Peyer's patch (tissue), 4 donors: Measurements from ENCODE around the gene TLE6. TPM values are rescaled to one million over a fixed set of nuclear protein-coding genes. Genes with fewer than 3 reads are reported as not detected.
A peak's percentile ranks its signal among the peaks of the same experiment; 100 is the strongest.

Experiments
- DNase-seq, 3 donors: peaks; one replicate each; pipeline ENCODE4 v3.0.0-alpha.2; 2017 to 2019
- H3K27ac ChIP-seq, 4 donors: fragments of 200-600 bp; sonication (generic); one replicate each; pipeline ENCODE4 v1.5.1; 2016 to 2019
- H3K27me3 ChIP-seq, 2 donors: fragments of 200-600 bp; sonication (generic); one replicate each; pipeline ENCODE4 v1.5.1; 2019
- H3K36me3 ChIP-seq, 3 donors: fragments of 200-600 bp; sonication (generic); one replicate each; pipeline ENCODE4 v1.5.1; 2016 to 2019
- H3K4me1 ChIP-seq, 4 donors: fragments of 200-600 bp; sonication (generic); one replicate each; pipeline ENCODE4 v1.5.1; 2016 to 2019
- H3K4me3 ChIP-seq, 4 donors: fragments of 200-600 bp; sonication (generic); 1 replicate in 3 of 4; 2 replicates in 1 of 4; pipeline ENCODE4 v1.5.1; 2016 to 2019; ENCODE audit warnings: mild to moderate bottlenecking in 1 of 4
- H3K9me3 ChIP-seq, 4 donors: fragments of 200-600 bp; sonication (generic); one replicate each; pipeline ENCODE4 v1.5.1; 2016 to 2019; ENCODE audit warnings: mild to moderate bottlenecking in 1 of 4
- POLR2A ChIP-seq, 2 donors: fragments of 450-650 bp; IDR thresholded peaks; one replicate each; pipeline ENCODE4 v1.5.1; 2017; ENCODE audit warnings: antibody characterized with exemption in 2 of 2, mild to moderate bottlenecking in 2 of 2, moderate library complexity in 2 of 2
- total RNA-seq, 4 donors: library from RNA; depleted of rRNA; stranded (reverse); fragments of >200 nt; gene quantifications; one replicate each; pipeline ENCODE4 v1.1.0, GENCODE V29; 2016
- TF ChIP-seq, protein P1 (sequence below), 6 experiments: fragments of 450-650 bp in 4 of 6; fragments of 200-600 bp in 2 of 6; sonication (generic) in 1 of 6; IDR thresholded peaks; one replicate each; pipeline ENCODE4 v1.5.1; 2017 to 2019; ENCODE audit warnings: antibody characterized with exemption in 6 of 6, mild to moderate bottlenecking in 3 of 6, moderate library complexity in 1 of 6

TLE6 gene
- total RNA-seq, 4 donors from 2014 or later: 1.9 to 2.5 TPM; not detected in 2

DNA sequence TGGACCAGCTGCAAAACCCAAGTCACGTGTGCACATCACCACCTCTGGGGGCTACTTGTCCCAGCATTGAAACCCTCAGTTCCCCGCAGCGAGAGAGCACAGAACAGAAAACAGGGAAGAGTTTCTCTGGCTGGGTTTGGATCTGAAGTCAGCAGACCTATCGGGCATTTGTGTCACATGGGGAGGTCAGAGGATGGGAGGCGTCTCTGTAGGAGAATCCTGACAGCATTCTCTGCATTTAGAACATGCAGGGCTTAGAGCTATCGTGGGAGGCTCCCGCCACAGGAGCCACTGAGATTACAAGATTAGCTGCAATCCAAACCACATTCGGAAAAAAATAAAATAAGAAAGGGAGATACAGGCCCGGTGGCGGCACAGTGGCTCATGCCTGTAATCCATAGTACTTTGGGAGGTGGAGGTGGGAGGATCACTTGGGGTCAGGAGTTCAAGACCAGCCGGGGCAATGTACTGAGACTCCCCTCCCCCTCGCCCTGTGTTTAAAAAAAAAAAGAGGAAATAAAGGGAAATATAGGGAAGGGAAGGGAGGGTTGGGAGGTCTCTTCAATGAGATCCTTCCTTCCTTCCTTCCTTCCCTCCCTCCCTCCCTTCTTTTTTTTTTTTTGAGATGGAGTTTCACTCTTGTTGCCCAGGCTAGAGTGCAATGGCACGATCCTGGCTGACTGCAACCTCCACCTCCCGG, 2.9 kb upstream of the TLE6 start:
- Histone ChIP-seq H3K4me3 (no peak overlapping the region), H3K4me1 (peaks cover 0 to 43% (median 12%) of the 10 kb centered on the region in 4 donors), H3K36me3 (no peaks in the 10 kb centered on the region), H3K27ac (peak overlapping the region in 2 of 4 donors; percentile 5 to 78), H3K27me3 (no peaks in the 10 kb centered on the region), H3K9me3 (no peaks in the 10 kb centered on the region)
- peak in 1 of 3 donors; percentile 52 for DNase-seq
- no peak for TF ChIP-seq POLR2A (IDR thresholded peaks at IDR 0.05)
- TF ChIP-seq, protein P1, sequence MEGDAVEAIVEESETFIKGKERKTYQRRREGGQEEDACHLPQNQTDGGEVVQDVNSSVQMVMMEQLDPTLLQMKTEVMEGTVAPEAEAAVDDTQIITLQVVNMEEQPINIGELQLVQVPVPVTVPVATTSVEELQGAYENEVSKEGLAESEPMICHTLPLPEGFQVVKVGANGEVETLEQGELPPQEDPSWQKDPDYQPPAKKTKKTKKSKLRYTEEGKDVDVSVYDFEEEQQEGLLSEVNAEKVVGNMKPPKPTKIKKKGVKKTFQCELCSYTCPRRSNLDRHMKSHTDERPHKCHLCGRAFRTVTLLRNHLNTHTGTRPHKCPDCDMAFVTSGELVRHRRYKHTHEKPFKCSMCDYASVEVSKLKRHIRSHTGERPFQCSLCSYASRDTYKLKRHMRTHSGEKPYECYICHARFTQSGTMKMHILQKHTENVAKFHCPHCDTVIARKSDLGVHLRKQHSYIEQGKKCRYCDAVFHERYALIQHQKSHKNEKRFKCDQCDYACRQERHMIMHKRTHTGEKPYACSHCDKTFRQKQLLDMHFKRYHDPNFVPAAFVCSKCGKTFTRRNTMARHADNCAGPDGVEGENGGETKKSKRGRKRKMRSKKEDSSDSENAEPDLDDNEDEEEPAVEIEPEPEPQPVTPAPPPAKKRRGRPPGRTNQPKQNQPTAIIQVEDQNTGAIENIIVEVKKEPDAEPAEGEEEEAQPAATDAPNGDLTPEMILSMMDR (IDR thresholded peaks at IDR 0.05): no peak

DNA sequence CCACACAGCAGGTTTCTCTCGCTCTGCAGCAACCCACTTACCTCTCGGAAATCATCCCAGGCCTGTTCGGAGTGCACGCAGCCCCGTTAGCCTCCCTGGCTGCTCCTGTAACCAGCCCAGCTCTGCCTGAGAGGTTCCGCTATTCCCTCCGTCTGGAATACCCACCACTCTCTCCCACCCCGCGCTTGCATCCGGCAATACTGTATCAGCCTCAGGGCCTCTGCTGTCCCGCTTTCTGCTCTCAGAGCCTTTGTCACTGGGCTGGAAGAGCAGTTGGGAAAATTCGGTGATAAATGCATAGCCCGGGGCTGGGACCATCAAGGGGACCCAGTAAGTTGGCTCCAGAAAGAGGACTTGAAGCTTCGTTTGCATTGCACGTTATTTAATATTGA, 759 bp upstream of the TLE6 start:
- no peak for DNase-seq
- H3K27me3 ChIP-seq: no peaks in the 10 kb centered on the region
- H3K36me3 ChIP-seq: no peaks in the 10 kb centered on the region
- no peaks in the 10 kb centered on the region for H3K9me3 ChIP-seq
- peak overlapping the region; percentile 17 to 57 (median 50) for H3K4me3 ChIP-seq
- TF ChIP-seq, protein P1 (IDR thresholded peaks at IDR 0.05): no peak
- peak overlapping the region in 1 of 4 donors; percentile 49 for H3K27ac ChIP-seq
- peaks cover 0 to 43% (median 12%) of the 10 kb centered on the region in 4 donors for H3K4me1 ChIP-seq

DNA sequence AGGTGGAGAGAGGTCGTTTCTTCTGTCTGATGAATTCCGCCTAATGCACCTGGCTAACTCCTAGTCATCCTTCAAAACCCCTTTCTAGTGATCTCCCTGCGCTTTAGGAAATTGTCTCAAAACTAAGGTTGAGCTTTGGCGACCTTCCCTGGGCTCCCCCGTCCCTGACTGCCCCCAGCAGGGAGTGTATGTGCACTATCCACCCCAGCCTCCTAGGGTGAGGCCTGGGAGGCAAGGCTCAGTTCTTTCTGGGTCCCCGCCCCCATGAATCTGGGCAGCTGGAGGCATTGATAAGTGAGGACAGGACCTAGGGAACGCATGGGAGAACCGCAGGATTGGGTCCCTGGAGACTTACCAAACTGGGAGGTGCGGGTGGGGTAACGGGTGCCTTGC, 378 bp downstream of the TLE6 start:
- peaks cover 0 to 48% (median 12%) of the 10 kb centered on the region in 4 donors for H3K4me1 ChIP-seq
- no peak for TF ChIP-seq POLR2A (IDR thresholded peaks at IDR 0.05)
- TF ChIP-seq, protein P1 (IDR thresholded peaks at IDR 0.05): no peak
- H3K27ac ChIP-seq: peak overlapping the region in 3 of 4 donors; percentile 16 to 49 (median 29)
- H3K4me3 ChIP-seq: peak overlapping the region in 2 of 4 donors; percentile 48 to 52
- DNase-seq: no peak
- H3K36me3 ChIP-seq: no peaks in the 10 kb centered on the region
- H3K27me3 ChIP-seq: no peaks in the 10 kb centered on the region
- no peaks in the 10 kb centered on the region for H3K9me3 ChIP-seq

DNA sequence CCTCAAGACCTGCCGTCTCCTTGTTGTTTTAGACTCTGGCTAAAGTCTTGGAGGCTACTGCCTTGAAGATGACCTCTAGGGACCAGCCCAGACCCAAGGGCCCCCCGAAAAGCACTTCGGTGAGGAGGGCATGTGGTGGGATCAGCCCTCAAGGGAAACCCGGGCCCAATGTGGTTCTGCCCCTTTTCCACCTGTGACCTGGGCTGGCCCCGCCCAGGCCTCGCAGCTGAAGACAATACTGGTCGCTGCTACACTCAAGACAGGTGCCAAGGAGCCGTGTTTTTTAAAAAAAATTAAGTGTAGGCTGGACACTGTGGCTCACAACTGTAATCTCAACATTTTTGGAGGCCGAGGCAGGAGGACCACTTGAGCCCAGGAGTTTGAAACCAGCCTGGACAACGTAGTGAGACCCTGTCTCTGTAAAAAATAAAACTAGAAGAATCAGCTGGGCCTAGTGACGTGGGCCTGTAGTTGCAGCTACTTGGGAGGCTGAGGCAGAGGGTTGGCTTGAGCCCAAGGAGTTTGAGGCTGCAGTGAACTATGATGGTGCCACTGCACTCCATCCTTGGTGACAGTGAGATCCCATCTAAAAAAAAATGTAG, 903 bp downstream of the TLE6 start:
- Histone ChIP-seq H3K27ac (peak overlapping the region in 1 of 4 donors; percentile 29), H3K27me3 (no peaks in the 10 kb centered on the region), H3K36me3 (no peaks in the 10 kb centered on the region), H3K4me1 (peaks cover 0 to 53% (median 12%) of the 10 kb centered on the region in 4 donors), H3K4me3 (no peak overlapping the region), H3K9me3 (no peaks in the 10 kb centered on the region)
- DNase-seq: no peak
- TF ChIP-seq, protein P1 (IDR thresholded peaks at IDR 0.05): no peak
- TF ChIP-seq POLR2A (IDR thresholded peaks at IDR 0.05): no peak

GRCh38 chr19:2978772-2979171, 1.4 kb downstream of the TLE6 start:
- Histone ChIP-seq H3K27me3 (no peaks in the 10 kb centered on the region), H3K27ac (no peak overlapping the region), H3K4me1 (peaks cover 0 to 54% (median 12%) of the 10 kb centered on the region in 4 donors), H3K36me3 (no peaks in the 10 kb centered on the region), H3K9me3 (no peaks in the 10 kb centered on the region), H3K4me3 (no peak overlapping the region)
- DNase-seq: no peak
- TF ChIP-seq, protein P1 (IDR thresholded peaks at IDR 0.05): no peak
- no peak for TF ChIP-seq POLR2A (IDR thresholded peaks at IDR 0.05)
